HAP-1 (cell line): Measurements from ENCODE around the gene MAPK8IP3.

Experiments used
- DNase-seq, 2 experiments: peaks; one replicate each; pipeline ENCODE4 v3.0.0-alpha.2; 2016 to 2020; ENCODE audit warnings: low spot score in 2 of 2
- H3K27me3 ChIP-seq: fragments of 250-450 bp; sonication (Bioruptor Pico); 2 replicates; pipeline ENCODE4 v1.5.1; 2020; ENCODE audit warnings: low read depth, mild to moderate bottlenecking, moderate library complexity
- H3K36me3 ChIP-seq: fragments of 250-450 bp; sonication (Bioruptor Pico); replicated peaks from 2 replicates; pipeline ENCODE4 v1.5.1; 2020; ENCODE audit warnings: mild to moderate bottlenecking
- H3K4me1 ChIP-seq: fragments of 250-450 bp; sonication (Bioruptor Pico); 2 replicates; pipeline ENCODE4 v1.5.1; 2020; ENCODE audit warnings: mild to moderate bottlenecking
- H3K4me3 ChIP-seq: fragments of 250-450 bp; sonication (Bioruptor Pico); 2 replicates; pipeline ENCODE4 v1.5.1; 2020; ENCODE audit warnings: mild to moderate bottlenecking, moderate library complexity
- H3K9me3 ChIP-seq: fragments of 250-450 bp; sonication (Bioruptor Pico); 2 replicates; pipeline ENCODE4 v1.5.1; 2020; ENCODE audit warnings: mild to moderate bottlenecking, moderate library complexity
- in situ Hi-C: fragments of 300-500 bp; cut with MboI; formaldehyde crosslinking; loops from 3 replicates; pipeline ENCODE4 v1.14.3; 2020; ENCODE audit warnings: low sequenced_read_pairs, inconsistent platforms, mixed read lengths

Gene MAPK8IP3, protein sequence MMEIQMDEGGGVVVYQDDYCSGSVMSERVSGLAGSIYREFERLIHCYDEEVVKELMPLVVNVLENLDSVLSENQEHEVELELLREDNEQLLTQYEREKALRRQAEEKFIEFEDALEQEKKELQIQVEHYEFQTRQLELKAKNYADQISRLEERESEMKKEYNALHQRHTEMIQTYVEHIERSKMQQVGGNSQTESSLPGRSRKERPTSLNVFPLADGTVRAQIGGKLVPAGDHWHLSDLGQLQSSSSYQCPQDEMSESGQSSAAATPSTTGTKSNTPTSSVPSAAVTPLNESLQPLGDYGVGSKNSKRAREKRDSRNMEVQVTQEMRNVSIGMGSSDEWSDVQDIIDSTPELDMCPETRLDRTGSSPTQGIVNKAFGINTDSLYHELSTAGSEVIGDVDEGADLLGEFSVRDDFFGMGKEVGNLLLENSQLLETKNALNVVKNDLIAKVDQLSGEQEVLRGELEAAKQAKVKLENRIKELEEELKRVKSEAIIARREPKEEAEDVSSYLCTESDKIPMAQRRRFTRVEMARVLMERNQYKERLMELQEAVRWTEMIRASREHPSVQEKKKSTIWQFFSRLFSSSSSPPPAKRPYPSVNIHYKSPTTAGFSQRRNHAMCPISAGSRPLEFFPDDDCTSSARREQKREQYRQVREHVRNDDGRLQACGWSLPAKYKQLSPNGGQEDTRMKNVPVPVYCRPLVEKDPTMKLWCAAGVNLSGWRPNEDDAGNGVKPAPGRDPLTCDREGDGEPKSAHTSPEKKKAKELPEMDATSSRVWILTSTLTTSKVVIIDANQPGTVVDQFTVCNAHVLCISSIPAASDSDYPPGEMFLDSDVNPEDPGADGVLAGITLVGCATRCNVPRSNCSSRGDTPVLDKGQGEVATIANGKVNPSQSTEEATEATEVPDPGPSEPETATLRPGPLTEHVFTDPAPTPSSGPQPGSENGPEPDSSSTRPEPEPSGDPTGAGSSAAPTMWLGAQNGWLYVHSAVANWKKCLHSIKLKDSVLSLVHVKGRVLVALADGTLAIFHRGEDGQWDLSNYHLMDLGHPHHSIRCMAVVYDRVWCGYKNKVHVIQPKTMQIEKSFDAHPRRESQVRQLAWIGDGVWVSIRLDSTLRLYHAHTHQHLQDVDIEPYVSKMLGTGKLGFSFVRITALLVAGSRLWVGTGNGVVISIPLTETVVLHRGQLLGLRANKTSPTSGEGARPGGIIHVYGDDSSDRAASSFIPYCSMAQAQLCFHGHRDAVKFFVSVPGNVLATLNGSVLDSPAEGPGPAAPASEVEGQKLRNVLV (N-terminal part only)

GRCh38 chr16:1705688-1706385, at the start of gene MAPK8IP3:
Gene MAPK8IP3 (plus strand): TSS chr16:1706195. CDS start chr16:1706340, 145 bp downstream.
- Histone ChIP-seq H3K9me3 (no peaks in the 10 kb centered on the region), H3K4me1 (peaks cover 10% of the 10 kb centered on the region), H3K36me3 (peaks cover 25% of the 10 kb centered on the region), H3K27me3 (no peaks in the 10 kb centered on the region), H3K4me3 (peak within 1 kb of the TSS; percentile 82)
- peak; percentile 81 to 91 for DNase-seq
- in situ Hi-C loops, result loop anchor here (5.0 kb wide), 1 partner anchor 66 kb away; the partner anchor contains the start of genes EME2, MRPS34 and NME3

GRCh38 chr16:1656808-1657617, 49.0 kb upstream of the MAPK8IP3 start:
- Histone ChIP-seq H3K4me1 (no peaks in the 10 kb centered on the region), H3K9me3 (no peaks in the 10 kb centered on the region), H3K36me3 (peaks cover 51% of the 10 kb centered on the region), H3K4me3 (no peak overlapping the region), H3K27me3 (no peaks in the 10 kb centered on the region)
- in situ Hi-C loops, result no loop called here
- DNase-seq, result no peak

GRCh38 chr16:1657841-1658240, 48.2 kb upstream of the MAPK8IP3 start:
- no peak overlapping the region for H3K4me3 ChIP-seq
- no peaks in the 10 kb centered on the region for H3K9me3 ChIP-seq
- H3K4me1 ChIP-seq, result no peaks in the 10 kb centered on the region
- H3K36me3 ChIP-seq, result peaks cover 49% of the 10 kb centered on the region
- no peak for DNase-seq
- in situ Hi-C loops, result no loop called here
- no peaks in the 10 kb centered on the region for H3K27me3 ChIP-seq

DNA sequence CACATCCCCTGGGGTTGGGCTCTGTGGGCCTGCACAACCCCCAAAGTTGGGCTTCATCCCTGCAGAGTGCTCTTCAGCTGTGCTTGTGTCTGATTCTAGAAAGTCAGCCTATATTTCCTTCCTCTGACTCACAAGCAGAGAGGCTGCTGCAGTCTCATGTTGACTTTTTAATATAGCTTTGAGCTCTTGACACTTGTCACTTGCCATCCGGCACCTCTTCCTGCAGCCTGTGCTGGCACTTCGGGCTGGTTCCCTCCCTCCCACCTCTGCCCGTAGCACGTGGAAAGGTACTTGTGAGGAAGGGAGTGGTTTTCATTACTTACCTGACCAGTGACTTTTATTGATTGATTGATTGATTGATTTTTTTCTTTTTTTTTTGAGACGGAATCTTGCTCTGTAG, 47.0 kb upstream of the MAPK8IP3 start:
- in situ Hi-C loops, result no loop called here
- Histone ChIP-seq H3K4me3 (no peak overlapping the region), H3K36me3 (peaks cover 56% of the 10 kb centered on the region), H3K27me3 (no peaks in the 10 kb centered on the region), H3K4me1 (no peaks in the 10 kb centered on the region), H3K9me3 (no peaks in the 10 kb centered on the region)
- DNase-seq, result no peak

DNA sequence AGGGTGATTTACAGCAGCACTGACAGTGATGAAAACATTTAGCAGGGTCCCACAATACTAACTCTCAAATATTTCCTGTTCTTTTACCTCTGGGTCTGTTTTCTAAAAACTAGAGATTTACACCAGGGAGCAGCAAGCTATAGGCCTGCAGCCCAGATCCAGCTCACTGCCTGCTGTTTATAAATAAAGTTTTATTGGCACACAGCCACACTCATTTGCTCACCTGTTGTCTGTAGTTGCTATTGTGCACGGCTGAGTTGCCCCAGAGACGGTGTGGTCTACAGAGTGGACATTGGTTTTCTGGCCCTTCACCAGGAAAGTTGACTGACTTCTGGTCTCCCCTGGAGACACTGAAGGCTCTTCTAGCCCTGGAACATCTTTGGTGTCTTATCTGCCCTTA, 44.2 kb upstream of the MAPK8IP3 start:
- peaks cover 62% of the 10 kb centered on the region for H3K36me3 ChIP-seq

DNA sequence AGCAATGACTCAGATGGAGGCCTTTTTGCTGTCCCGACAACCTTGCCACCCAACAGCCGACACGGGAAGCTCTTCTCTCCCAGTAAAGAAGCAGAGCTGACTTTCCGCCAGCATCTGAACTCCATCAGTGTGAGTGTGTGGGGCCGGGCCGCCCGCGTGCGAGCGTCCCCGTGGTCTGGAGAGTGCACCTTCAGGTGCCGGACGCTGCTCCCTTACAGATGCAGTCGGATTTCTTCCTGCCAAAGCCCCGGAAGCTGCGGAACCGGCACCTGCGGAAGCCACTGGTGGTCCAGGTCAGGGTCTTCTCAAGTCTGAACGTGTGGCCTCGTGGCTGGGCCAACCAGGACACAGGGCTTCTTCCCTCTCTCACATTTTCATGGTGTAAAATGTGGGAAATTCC, 43.5 kb upstream of the MAPK8IP3 start:
- H3K4me3 ChIP-seq, result no peak overlapping the region
- in situ Hi-C loops, result no loop called here
- H3K9me3 ChIP-seq, result no peaks in the 10 kb centered on the region
- DNase-seq, result no peak
- H3K36me3 ChIP-seq, result peaks cover 66% of the 10 kb centered on the region
- no peaks in the 10 kb centered on the region for H3K4me1 ChIP-seq
- no peaks in the 10 kb centered on the region for H3K27me3 ChIP-seq

More for the DNA sequence above, 44.2 kb upstream of the MAPK8IP3 start:
- in situ Hi-C loops, result no loop called here
- H3K9me3 ChIP-seq, result no peaks in the 10 kb centered on the region
- H3K4me1 ChIP-seq, result no peaks in the 10 kb centered on the region
- no peak overlapping the region for H3K4me3 ChIP-seq
- DNase-seq, result no peak
- no peaks in the 10 kb centered on the region for H3K27me3 ChIP-seq

- H3K4me3 ChIP-seq, result no peak overlapping the region
- H3K4me1 ChIP-seq, result no peaks in the 10 kb centered on the region
- H3K9me3 ChIP-seq, result no peaks in the 10 kb centered on the region
- no peaks in the 10 kb centered on the region for H3K27me3 ChIP-seq
- in situ Hi-C loops, result no loop called here
- peaks cover 77% of the 10 kb centered on the region for H3K36me3 ChIP-seq
- no peak for DNase-seq
These were observed 40.2 kb upstream of the MAPK8IP3 start for GRCh38 chr16:1665829-1666228.

- Histone ChIP-seq H3K9me3 (no peaks in the 10 kb centered on the region), H3K36me3 (peaks cover 82% of the 10 kb centered on the region), H3K4me3 (no peak overlapping the region), H3K4me1 (no peaks in the 10 kb centered on the region), H3K27me3 (no peaks in the 10 kb centered on the region)
- DNase-seq, result no peak
- in situ Hi-C loops, result no loop called here
These were observed 39.7 kb upstream of the MAPK8IP3 start for GRCh38 chr16:1666316-1666715.

DNA sequence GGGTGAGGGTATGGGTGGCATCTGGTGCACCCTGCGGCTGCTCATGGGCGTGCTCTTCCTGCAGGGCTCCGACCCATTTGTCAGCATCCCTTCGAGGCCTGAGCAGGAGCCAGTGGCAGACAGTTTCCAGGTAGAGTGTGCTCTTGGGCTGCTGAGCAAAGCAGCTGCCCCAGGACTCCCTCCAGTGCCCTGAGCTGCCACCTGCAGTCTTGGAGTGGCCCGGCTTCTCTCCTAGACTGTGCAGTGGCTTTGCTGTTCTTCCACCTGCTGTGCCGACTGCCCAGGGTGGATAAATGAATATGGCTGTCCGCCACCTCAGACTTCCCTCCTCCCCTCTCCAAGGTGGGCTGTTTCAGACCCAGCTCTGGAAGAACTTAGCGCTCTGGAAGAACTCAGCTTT, 38.7 kb upstream of the MAPK8IP3 start:
- no peak for DNase-seq
- no peaks in the 10 kb centered on the region for H3K4me1 ChIP-seq
- H3K27me3 ChIP-seq, result no peaks in the 10 kb centered on the region
- H3K9me3 ChIP-seq, result no peaks in the 10 kb centered on the region
- H3K36me3 ChIP-seq, result peaks cover 87% of the 10 kb centered on the region
- H3K4me3 ChIP-seq, result no peak overlapping the region
- in situ Hi-C loops, result no loop called here

DNA sequence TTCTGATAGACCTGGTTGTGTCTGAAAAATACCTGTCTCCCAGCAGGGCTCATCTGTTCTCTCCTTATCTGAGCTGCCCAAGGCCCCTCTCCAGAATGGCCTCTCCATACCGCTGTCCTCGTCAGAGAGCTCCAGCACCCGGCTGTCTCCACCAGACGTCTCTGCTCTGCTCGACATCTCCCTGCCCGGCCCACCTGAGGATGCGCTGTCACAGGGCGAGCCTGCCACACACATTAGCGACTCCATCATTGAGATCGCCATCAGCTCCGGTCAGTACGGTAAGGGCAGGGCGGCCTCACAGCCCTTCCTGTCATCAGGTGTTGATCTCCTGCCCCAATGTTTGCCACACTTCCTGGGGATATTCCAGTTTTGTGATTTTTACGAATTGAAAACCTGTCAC, 38.1 kb upstream of the MAPK8IP3 start:
- Histone ChIP-seq H3K4me1 (no peaks in the 10 kb centered on the region), H3K9me3 (no peaks in the 10 kb centered on the region), H3K36me3 (peaks cover 85% of the 10 kb centered on the region), H3K27me3 (no peaks in the 10 kb centered on the region), H3K4me3 (no peak overlapping the region)
- in situ Hi-C loops, result no loop called here
- no peak for DNase-seq

DNA sequence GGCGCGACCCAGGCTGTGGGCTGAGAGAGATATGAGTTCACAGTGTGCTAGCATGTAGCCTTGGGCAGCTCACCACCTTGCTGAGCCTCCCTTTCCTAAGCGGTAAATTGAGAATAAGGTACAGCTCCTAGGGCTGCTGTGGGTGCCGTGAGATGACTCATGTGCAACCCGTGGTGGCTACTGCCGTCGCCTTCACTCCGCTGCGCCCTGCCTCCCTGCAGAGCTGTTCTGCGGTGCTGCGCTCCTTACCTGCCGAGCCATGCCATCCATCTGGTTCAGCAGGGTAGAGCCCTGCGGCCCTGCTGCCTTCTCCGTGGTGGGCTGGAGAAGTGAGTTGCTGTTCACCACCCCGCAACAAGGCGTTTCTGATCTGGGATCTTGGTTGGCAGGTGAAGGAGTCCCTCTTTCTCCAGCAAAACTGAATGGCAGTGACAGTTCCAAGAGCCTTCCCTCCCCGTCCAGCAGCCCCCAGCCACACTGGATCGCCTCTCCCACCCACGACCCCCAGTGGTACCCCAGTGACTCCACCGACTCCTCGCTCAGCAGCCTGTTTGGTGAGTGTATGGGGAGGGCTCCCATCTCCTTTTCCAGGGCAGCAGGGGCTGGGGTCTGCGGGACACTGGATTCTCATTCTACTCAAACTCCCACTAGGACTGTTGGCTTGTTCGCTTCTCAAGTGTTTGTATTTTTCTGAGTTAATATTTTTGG, 37.2 kb upstream of the MAPK8IP3 start:
- in situ Hi-C loops, result no loop called here
- H3K4me1 ChIP-seq, result no peaks in the 10 kb centered on the region
- DNase-seq, result no peak
- no peak overlapping the region for H3K4me3 ChIP-seq
- H3K9me3 ChIP-seq, result no peaks in the 10 kb centered on the region
- no peaks in the 10 kb centered on the region for H3K27me3 ChIP-seq
- H3K36me3 ChIP-seq, result peaks cover 80% of the 10 kb centered on the region

DNA sequence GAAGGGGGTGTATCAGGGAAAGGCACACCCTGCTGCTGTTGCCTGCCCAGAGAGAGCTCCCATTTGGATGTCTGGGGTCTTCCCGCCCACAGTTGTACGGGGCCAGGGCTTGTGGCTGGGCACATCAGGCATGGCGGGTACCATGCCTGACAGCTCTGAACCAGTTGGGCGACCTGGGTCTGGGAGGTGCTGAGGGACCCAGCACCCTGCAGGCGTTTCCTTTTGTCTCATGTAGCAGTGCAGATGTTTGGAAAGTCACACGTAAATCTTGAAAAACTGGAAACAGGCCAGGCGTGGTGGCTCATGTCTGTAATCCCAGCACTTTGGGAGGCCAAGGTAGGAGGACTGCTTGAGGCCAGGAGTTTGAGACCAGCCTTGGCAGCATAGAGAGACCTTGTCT, 36.3 kb upstream of the MAPK8IP3 start:
- Histone ChIP-seq H3K9me3 (no peaks in the 10 kb centered on the region), H3K4me3 (no peak overlapping the region), H3K27me3 (no peaks in the 10 kb centered on the region), H3K4me1 (no peaks in the 10 kb centered on the region), H3K36me3 (peaks cover 80% of the 10 kb centered on the region)
- in situ Hi-C loops, result no loop called here
- DNase-seq, result no peak
